Left renal cortex interstitium (tissue), 4 donors: ENCODE results near the gene OTOP2. TPM values are rescaled to one million over a fixed set of nuclear protein-coding genes. Genes with fewer than 3 reads are reported as not detected.
"Not testable (repeated sequence)": the region's sequence is repeated elsewhere in the genome, so short reads cannot be mapped to it uniquely, and the experiment has no call there.

ENCODE experiments used
- DNase-seq, 4 donors: peaks; one replicate each; pipeline ENCODE4 v3.0.0-alpha.2; 2013; ENCODE audit warnings: low read depth in 4 of 4, low spot score in 2 of 4, missing footprints in 1 of 4
- polyA plus RNA-seq, 4 donors: library from polyadenylated mRNA; unstranded; fragments of 120-200 nt; gene quantifications; one replicate each; pipeline ENCODE4 v1.2.1, GENCODE V29; 2013; ENCODE audit not compliant: insufficient read length in 4 of 4

Gene OTOP2
- polyA plus RNA-seq, 4 donors, result not detected

GRCh38 chr17:74968361-74968780 lies 44.3 kb downstream of the OTOP2 start:
- DNase-seq, result no peak

DNA sequence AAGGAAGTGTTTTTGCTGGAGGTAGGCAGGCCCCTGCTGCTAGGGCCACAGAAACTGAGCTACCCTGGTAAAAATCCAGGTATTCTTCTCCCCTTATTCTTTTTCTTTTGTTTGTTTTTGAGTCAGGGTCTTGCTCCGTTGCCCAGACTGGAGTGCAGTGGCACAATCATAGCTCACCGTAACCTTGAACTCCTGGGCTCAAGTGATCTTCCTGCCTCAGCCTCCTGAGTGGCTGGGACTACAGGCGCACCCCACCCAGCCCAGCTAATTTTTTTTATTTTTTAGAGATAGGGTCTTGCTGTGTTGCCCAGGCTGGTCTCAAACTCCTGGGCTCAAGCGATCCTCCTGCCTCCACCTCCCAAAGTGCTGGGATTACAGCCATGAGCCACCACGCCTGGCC lies 45.4 kb downstream of the OTOP2 start:
- not testable (repeated sequence) for DNase-seq

- DNase-seq, result no peak
These were observed 46.3 kb downstream of the OTOP2 start for GRCh38 chr17:74970395-74970794.

GRCh38 chr17:74971069-74971841 lies 47.2 kb downstream of the OTOP2 start:
- no peak for DNase-seq

- DNase-seq, result no peak
These were observed 47.7 kb downstream of the OTOP2 start for GRCh38 chr17:74971842-74972106.

- DNase-seq, result no peak
These were observed 48.3 kb downstream of the OTOP2 start, which contains the start of gene HID1 for GRCh38 chr17:74972107-74972972. HID1 (minus strand) TSS chr17:74972759; CDS start chr17:74972656, 103 bp downstream.

DNA sequence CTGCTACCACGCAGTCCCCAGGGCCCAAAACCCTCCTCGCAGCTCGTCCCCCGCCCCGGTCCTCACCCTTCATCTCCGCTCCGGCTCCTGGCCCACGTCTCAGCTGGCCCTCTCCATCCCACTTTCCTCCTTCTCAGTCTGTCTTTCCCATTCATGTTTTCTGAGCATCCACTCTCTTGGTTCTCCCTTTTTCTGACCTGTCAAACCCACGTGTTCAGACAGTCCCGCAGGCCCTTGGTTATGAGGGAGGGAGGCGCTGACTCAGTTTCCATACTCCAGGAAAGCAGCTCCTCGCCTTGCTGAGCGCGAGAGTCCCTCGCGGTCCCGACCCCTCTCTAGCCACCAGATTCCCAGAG lies 48.9 kb downstream of the OTOP2 start:
- DNase-seq, result no peak

GRCh38 chr17:74975943-74976342 lies 51.9 kb downstream of the OTOP2 start:
- no peak for DNase-seq

GRCh38 chr17:74977802-74978201 lies 53.7 kb downstream of the OTOP2 start:
- no peak for DNase-seq

- DNase-seq, result no peak
These were observed 54.2 kb downstream of the OTOP2 start for GRCh38 chr17:74978240-74978639.

DNA sequence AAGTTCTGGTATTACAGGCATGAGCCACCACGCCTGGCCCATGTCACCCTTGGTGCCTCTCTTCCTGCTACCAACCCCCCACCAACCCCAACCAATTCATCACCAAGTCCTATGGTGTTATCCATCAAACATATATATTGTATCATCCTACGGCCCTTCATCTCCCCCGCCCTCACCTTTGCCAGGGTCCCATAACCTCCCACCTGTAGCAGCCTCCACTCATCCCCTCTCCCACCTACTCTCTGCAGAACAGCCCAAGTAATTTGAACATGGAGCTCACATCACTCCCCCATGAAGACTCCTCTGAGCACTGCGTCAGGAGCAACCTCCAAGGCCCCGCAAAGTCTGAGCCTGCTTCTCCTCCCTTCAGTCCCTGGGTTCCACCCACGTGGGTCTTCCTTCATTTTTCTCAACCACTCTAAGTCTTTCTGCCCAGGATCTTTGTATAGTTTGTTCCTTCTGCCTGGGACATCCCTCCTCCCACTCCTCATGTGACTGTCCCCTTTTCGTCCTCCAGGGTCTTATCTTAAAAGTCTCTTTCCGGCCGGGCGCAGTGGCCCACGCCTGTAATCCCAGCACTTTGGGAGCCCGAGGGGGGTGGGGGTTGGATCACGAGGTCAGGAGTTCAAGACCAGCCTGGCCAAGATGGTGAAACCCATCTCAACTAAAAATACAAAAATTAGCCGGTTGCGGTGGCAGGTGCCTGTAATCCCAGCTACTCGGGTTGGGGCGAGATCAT lies 55.5 kb downstream of the OTOP2 start:
- DNase-seq, result no peak

GRCh38 chr17:74981318-74981978 lies 57.4 kb downstream of the OTOP2 start:
- DNase-seq, result no peak

- DNase-seq, result peak in 1 of 4 donors; percentile 57
These were observed 58.0 kb downstream of the OTOP2 start for GRCh38 chr17:74981979-74982662.

DNA sequence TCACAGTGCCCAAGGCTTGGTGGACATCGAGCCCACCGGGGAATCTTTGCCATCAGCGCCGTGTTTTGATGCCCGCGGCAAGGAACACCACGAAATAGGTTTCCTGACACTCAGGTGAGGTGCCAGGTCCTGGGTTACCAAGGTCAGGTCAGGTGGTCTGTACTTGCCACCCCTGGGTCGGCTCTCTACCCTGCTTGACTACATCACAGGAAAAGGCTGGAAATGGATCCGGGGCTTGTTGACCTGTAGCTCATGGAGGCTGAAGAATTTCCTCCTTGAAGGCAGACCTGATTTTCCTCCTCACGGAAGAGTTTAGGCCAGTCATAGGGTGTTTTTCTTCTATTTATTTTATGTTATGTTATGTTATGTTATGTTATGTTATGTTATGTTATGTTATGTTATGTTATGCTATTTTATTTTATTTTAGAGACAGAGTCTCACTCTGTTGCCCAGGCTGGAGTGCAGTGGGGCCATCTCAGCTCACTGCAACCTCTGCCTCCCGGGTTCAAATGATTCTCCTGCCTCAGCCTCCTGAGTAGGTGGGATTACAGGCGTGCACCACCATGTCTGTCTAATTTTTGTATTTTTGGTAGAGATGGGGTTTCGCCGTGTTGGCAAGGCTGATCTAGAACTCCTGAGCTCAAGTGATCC lies 58.7 kb downstream of the OTOP2 start:
- not testable (repeated sequence) for DNase-seq

Other genes starting within 250 kb of the OTOP2 start
- gene CD300LF, start 211.3 kb upstream of the OTOP2 start, polyA plus RNA-seq, result under 1 TPM; 0.22 to 0.44 (median 0.36) TPM
- gene RAB37, start 187.0 kb upstream of the OTOP2 start, polyA plus RNA-seq, result 1 to 10 TPM; 4.8 to 5.6 (median 4.9) TPM
- 100 to 1,000 TPM; 153 to 188 (median 177) TPM for gene NHERF1, start 175.6 kb upstream of the OTOP2 start, polyA plus RNA-seq
- 10 to 100 TPM; 38.9 to 55.6 (median 47.7) TPM for gene NAT9, start 147.9 kb upstream of the OTOP2 start, polyA plus RNA-seq
- gene GRIN2C, start 64.4 kb upstream of the OTOP2 start, polyA plus RNA-seq, result under 1 TPM; 0.17 to 0.35 (median 0.21) TPM
- 10 to 100 TPM in 1 of 4 donors, 1 to 10 TPM in 3; 4.1 to 11.6 (median 9.2) TPM for gene FDXR, start 51.3 kb upstream of the OTOP2 start, polyA plus RNA-seq
- gene FADS6, start 30.6 kb upstream of the OTOP2 start, polyA plus RNA-seq, result under 1 TPM; 0.38 to 0.52 (median 0.47) TPM
- under 1 TPM; 0.44 to 0.90 (median 0.75) TPM for gene USH1G, start 1.0 kb upstream of the OTOP2 start, polyA plus RNA-seq
- not detected for gene OTOP3, start 11.6 kb downstream of the OTOP2 start, polyA plus RNA-seq
- 10 to 100 TPM; 11.6 to 19.1 (median 13.5) TPM for gene HID1, start 48.5 kb downstream of the OTOP2 start, polyA plus RNA-seq
- 10 to 100 TPM in 2 of 4 donors, 1 to 10 TPM in 2; 8.2 to 12.0 (median 10.0) TPM for gene CDR2L, start 63.4 kb downstream of the OTOP2 start, polyA plus RNA-seq
- 10 to 100 TPM; 26.8 to 29.3 (median 27.7) TPM for gene MRPL58, start 88.4 kb downstream of the OTOP2 start, polyA plus RNA-seq
- gene ATP5PD, start 122.7 kb downstream of the OTOP2 start, polyA plus RNA-seq, result 100 to 1,000 TPM; 281 to 356 (median 320) TPM
- 10 to 100 TPM; 29.7 to 34.6 (median 33.9) TPM for gene KCTD2, start 123.0 kb downstream of the OTOP2 start, polyA plus RNA-seq
- gene SLC16A5, start 163.7 kb downstream of the OTOP2 start, polyA plus RNA-seq, result 10 to 100 TPM; 23.6 to 45.3 (median 33.4) TPM
- gene ARMC7, start 185.7 kb downstream of the OTOP2 start, polyA plus RNA-seq, result 10 to 100 TPM; 16.6 to 21.5 (median 17.4) TPM
- gene NT5C, start 207.5 kb downstream of the OTOP2 start, polyA plus RNA-seq, result 10 to 100 TPM; 44.7 to 71.4 (median 61.9) TPM
- 100 to 1,000 TPM in 2 of 4 donors, 10 to 100 TPM in 2; 85.8 to 108 (median 93.7) TPM for gene JPT1, start 230.2 kb downstream of the OTOP2 start, polyA plus RNA-seq